GM12864 (cell line): ENCODE measurements around the gene ARHGEF4.

Source experiments
- DNase-seq: peaks from one replicate; pipeline ENCODE4 v3.0.0-alpha.2; 2011; ENCODE audit warnings: low read depth
- H3K4me3 ChIP-seq: 2 replicates; pipeline ENCODE4 v1.5.1; 2011; ENCODE audit warnings: mild to moderate bottlenecking, low read depth, low read length, control low read depth
- CTCF ChIP-seq: IDR thresholded peaks from 2 replicates; pipeline ENCODE4 v1.5.1; 2011; ENCODE audit warnings: low read depth, mild to moderate bottlenecking, moderate library complexity, low read length, control low read depth, inconsistent platforms; ENCODE audit errors: missing control alignments

ARHGEF4 gene

DNA sequence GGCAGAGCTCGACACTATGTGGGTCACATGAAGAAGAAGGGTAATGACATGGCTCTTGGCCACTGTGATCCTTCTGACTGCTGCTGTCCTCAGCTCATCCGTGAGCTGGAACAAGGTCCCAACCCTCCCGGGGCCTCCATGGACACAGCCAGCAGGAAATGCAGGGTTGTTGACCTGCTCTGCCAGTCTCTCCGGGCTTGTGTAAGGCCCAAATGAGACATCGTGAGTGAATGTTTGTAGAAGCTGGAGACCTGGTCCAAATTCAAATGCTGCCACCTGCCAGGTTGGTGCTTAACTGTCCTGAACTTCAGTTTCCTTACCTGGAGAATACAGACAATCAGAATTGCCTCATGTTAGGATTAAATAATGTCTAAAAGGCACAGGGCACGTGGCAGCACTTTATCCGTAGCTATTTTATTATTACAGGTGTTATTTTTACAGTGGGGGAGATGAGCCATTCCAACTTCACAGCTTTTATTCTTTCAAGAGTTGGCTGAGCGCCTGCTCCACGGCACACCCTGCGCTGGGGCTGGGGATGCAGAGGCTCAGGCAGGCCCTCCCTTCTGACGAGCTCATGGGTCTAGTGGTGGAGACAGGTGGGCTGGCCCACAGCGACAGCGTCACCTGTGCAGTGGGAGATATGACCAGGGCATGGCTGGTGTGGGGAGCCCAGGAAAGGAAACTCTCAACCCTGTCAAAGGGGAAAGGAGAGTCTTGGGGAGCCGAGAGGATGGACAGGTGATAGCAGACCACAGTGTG lies 15.1 kb downstream of the ARHGEF4 start:
- no peak overlapping the region for H3K4me3 ChIP-seq
- no peak for DNase-seq
- TF ChIP-seq CTCF: no peak

GRCh38 chr2:130852521-130853115 lies 15.9 kb downstream of the ARHGEF4 start:
- DNase-seq: no peak
- no peak for TF ChIP-seq CTCF
- H3K4me3 ChIP-seq: no peak overlapping the region

GRCh38 chr2:130853391-130853790 lies 16.7 kb downstream of the ARHGEF4 start:
- no peak for TF ChIP-seq CTCF
- H3K4me3 ChIP-seq: no peak overlapping the region
- DNase-seq: no peak

GRCh38 chr2:130854301-130854700 lies 17.6 kb downstream of the ARHGEF4 start:
- no peak for DNase-seq
- TF ChIP-seq CTCF: no peak
- no peak overlapping the region for H3K4me3 ChIP-seq

GRCh38 chr2:130864830-130865800 lies 28.4 kb downstream of the ARHGEF4 start:
- no peak for TF ChIP-seq CTCF
- H3K4me3 ChIP-seq: no peak overlapping the region
- DNase-seq: no peak

DNA sequence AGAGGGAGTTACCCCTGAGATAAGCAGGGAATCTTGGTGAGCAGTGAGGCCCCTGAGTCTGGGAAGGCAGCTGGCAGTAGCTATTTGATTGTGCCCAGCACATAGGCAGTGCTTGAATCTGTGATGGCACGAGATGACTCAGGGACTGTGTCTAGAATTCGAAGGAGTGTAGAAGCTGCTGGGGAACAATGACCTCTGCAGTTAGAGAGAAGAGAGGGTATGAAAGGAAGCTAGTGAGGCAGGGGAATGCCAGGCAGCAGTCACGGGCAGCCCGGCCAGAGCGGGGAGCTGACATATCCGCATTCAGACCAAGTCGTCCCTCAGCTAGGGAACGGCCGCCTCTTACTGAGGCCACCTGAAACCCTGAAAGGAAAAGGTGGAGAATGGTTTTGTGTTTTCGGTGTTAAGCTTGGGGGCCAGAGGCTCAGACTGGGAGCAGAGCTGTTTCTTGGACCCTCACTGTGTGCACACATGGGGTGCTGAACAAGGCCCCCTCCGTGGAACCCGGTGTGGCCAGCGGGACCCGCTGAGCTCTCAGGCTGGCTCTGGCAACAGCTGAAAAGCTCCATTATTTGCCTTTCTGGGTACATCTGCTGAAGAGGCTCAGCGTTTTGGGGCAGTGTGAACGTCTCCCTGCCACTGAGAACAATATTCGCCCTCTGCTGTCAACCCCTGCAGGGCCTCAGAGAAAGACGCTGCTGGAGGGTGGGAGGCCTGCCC lies 32.9 kb downstream of the ARHGEF4 start:
- no peak overlapping the region for H3K4me3 ChIP-seq
- TF ChIP-seq CTCF: no peak
- no peak for DNase-seq
